ENCODE data around the gene EXOC3. TPM values are rescaled to one million over a fixed set of nuclear protein-coding genes. Genes with fewer than 3 reads are reported as not detected.

Gene EXOC3
- total and polyA plus RNA-seq, 11 donors = 20.6 to 45.5 (median 42.8) TPM

GRCh38 chr5:430214-430925 is 12.6 kb upstream of the EXOC3 start:
- H3K27ac ChIP-seq = no peak overlapping the region
- no peaks in the 10 kb centered on the region for H3K36me3 ChIP-seq
- H3K27me3 ChIP-seq = peaks cover 0 to 15% (median 0%) of the 10 kb centered on the region in 9 donors
- intact Hi-C loops (cut with DNase I) = loop anchor here in 1 of 10 donors (10.0 kb wide), 1 partner anchor 106 kb away; the partner anchor contains the start of gene AHRR
- no peak for TF ChIP-seq POLR2A (IDR thresholded peaks at IDR 0.05)
- TF ChIP-seq, protein P1, sequence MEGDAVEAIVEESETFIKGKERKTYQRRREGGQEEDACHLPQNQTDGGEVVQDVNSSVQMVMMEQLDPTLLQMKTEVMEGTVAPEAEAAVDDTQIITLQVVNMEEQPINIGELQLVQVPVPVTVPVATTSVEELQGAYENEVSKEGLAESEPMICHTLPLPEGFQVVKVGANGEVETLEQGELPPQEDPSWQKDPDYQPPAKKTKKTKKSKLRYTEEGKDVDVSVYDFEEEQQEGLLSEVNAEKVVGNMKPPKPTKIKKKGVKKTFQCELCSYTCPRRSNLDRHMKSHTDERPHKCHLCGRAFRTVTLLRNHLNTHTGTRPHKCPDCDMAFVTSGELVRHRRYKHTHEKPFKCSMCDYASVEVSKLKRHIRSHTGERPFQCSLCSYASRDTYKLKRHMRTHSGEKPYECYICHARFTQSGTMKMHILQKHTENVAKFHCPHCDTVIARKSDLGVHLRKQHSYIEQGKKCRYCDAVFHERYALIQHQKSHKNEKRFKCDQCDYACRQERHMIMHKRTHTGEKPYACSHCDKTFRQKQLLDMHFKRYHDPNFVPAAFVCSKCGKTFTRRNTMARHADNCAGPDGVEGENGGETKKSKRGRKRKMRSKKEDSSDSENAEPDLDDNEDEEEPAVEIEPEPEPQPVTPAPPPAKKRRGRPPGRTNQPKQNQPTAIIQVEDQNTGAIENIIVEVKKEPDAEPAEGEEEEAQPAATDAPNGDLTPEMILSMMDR (IDR thresholded peaks at IDR 0.05) = no peak
- DNase-seq (peak in 1 of 5 donors; percentile 62), ATAC-seq (no peak)
- H3K4me1 ChIP-seq = no peaks in the 10 kb centered on the region
- no peak overlapping the region for H3K4me3 ChIP-seq
- H3K9me3 ChIP-seq = no peaks in the 10 kb centered on the region
- 77 to 89% (median 78%) methylated on average over 25 of the region's 25 CpGs for WGBS, 4 donors

- H3K4me3 ChIP-seq = no peak overlapping the region
- 43 to 50% (median 47%) methylated on average over 16 to 18 of the region's 18 CpGs for WGBS, 4 donors
- TF ChIP-seq POLR2A (IDR thresholded peaks at IDR 0.05) = no peak
- TF ChIP-seq, protein P1 (IDR thresholded peaks at IDR 0.05) = peak; percentile 33 to 67 (median 52)
- no peaks in the 10 kb centered on the region for H3K36me3 ChIP-seq
- H3K9me3 ChIP-seq = no peaks in the 10 kb centered on the region
- H3K27me3 ChIP-seq = peaks cover 0 to 15% (median 0%) of the 10 kb centered on the region in 9 donors
- intact Hi-C loops (cut with DNase I) = loop anchor here in 1 of 10 donors (10.0 kb wide), 1 partner anchor 106 kb away; the partner anchor contains the start of gene AHRR
- ATAC-seq (peak; percentile 64 to 86 (median 73)), DNase-seq (peak in 1 of 5 donors; percentile 62)
- no peak overlapping the region for H3K27ac ChIP-seq
- no peaks in the 10 kb centered on the region for H3K4me1 ChIP-seq
Observed at GRCh38 chr5:431001-431710, 11.8 kb upstream of the EXOC3 start.

- no peak for DNase-seq
Observed at GRCh38 chr5:431711-432050, 11.3 kb upstream of the EXOC3 start.

More at GRCh38 chr5:431711-432050, 11.3 kb upstream of the EXOC3 start:
- Histone ChIP-seq H3K9me3 (no peaks in the 10 kb centered on the region), H3K36me3 (no peaks in the 10 kb centered on the region), H3K4me3 (no peak overlapping the region), H3K4me1 (no peaks in the 10 kb centered on the region), H3K27me3 (peaks cover 0 to 15% (median 0%) of the 10 kb centered on the region in 9 donors), H3K27ac (no peak overlapping the region)
- TF ChIP-seq, protein P1 (IDR thresholded peaks at IDR 0.05) = no peak
- TF ChIP-seq POLR2A (IDR thresholded peaks at IDR 0.05) = no peak
- ATAC-seq = no peak
- WGBS, 4 donors = 83 to 96% (median 92%) methylated on average over 4 of the region's 4 CpGs
- intact Hi-C loops (cut with DNase I) = loop anchor here in 1 of 10 donors (10.0 kb wide), 1 partner anchor 107 kb away; the partner anchor contains the start of gene AHRR
